Esophagus muscularis mucosa (tissue), 4 donors: Measurements from ENCODE around the gene MCM7.

Experiments
- CTCF ChIP-seq, 3 experiments: fragments of 200-600 bp in 2 of 3; fragments of 450-650 bp in 1 of 3; sonication (generic) in 2 of 3; IDR thresholded peaks; one replicate each; pipeline ENCODE4 v1.5.1; 2017 to 2019; ENCODE audit warnings: antibody characterized with exemption in 3 of 3, mild to moderate bottlenecking in 2 of 3, moderate library complexity in 1 of 3
- EP300 ChIP-seq: sonication (generic); formaldehyde crosslinking; IDR thresholded peaks from one replicate; pipeline ENCODE4 v1.6.1; 2017; ENCODE audit warnings: antibody characterized with exemption
- POLR2A ChIP-seq: fragments of 450-650 bp; IDR thresholded peaks from one replicate; pipeline ENCODE4 v1.6.1; 2017; ENCODE audit warnings: antibody characterized with exemption, moderate library complexity, mild to moderate bottlenecking, low read depth

GRCh38 chr7:100082978-100083377 lies 18.2 kb downstream of the MCM7 start:
- TF ChIP-seq CTCF (IDR thresholded peaks at IDR 0.05) (no peak), POLR2A (no peak), EP300 (no peak)
